IPS-NIHi7 (cell line): ENCODE data around the gene ERCC2.

Source experiments
- DNase-seq: peaks from one replicate; pipeline ENCODE4 v3.0.0; 2012; ENCODE audit warnings: mixed read lengths; ENCODE audit errors: extremely low spot score

ERCC2 gene

GRCh38 chr19:45303269-45304060 is 66.9 kb downstream of the ERCC2 start:
- DNase-seq, result no peak

DNA sequence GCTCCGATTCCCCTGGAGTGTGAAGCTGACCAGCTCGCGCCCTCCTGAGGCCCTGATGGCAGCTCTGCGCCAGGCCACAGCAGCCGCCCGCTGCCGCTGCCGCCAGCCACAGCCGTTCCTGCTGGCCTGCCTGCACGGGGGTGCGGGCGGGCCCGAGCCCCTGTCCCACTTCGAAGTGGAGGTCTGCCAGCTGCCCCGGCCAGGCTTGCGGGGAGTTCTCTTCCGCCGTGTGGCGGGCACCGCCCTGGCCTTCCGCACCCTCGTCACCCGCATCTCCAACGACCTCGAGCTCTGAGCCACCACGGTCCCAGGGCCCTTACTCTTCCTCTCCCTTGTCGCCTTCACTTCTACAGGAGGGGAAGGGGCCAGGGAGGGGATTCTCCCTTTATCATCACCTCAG is 68.0 kb downstream of the ERCC2 start:
- no peak for DNase-seq
